ENCODE results near the gene OR8B2. TPM values are rescaled to one million over a fixed set of nuclear protein-coding genes. Genes with fewer than 3 reads are reported as not detected.

Gene OR8B2
- total RNA-seq, 1 experiment from 2014 or later = not detected

DNA sequence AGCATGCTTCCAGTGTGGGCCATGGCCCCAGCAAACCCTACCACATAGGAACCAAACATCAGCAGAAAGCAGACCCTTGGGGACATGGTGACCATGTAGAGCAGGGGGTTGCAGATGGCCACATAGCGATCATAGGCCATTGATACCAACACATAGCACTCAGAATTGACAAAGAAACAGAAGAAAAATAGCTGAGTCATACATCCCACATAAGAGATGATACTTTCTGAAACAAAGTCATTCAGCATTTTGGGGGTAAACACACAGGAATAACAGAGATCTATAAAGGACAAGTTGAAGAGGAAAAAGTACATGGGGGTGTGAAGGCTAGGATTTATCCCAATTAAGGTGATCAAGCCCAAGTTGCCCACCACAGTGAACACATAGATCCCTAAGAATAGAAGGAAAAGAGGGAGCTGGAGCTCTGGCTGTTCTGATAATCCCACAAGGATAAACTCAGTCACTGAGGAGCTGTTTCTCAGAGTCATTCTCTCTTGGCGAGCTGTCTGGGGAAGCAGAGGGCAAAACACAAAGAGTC, 40.2 kb upstream of the OR8B2 start, which contains the start of gene OR8B4:
OR8B4 (minus strand) TSS at position 488 of the 538 bp plus-strand sequence; CDS start at position 488, 0 bp downstream.
- Histone ChIP-seq H3K4me3 (ENCODE audit: low read depth in 2 of 2, low read length in 2 of 2) (no peak within 1 kb of the TSS), H3K9me3 (ENCODE audit: control insufficient read depth, insufficient read depth, low read depth, low read length) (no peaks in the 10 kb centered on the region), H3K4me1 (ENCODE audit: control insufficient read depth, insufficient read depth, low read length) (no peaks in the 10 kb centered on the region), H3K36me3 (ENCODE audit: control insufficient read depth, insufficient read depth, low read length) (no peaks in the 10 kb centered on the region), H3K27ac (ENCODE audit: low read length) (no peak within 1 kb of the TSS), H3K27me3 (ENCODE audit: control insufficient read depth, insufficient read depth, low read length) (peaks cover 4% of the 10 kb centered on the region)
- intact Hi-C loops (cut with micrococcal nuclease; ENCODE audit: unreplicated experiment) = no loop called here
- DNase-seq (ENCODE audit: low read depth, low spot score) (no peak), ATAC-seq (no peak)
- CTCF ChIA-PET = no interaction called here
- in situ Hi-C loops (cut with HindIII; ENCODE audit: low pct_unique_long_range_greater_than_20kb, low sequenced_read_pairs) = no loop called here
- no TSS peak for BruUV-seq (replicated peaks)
- TF ChIP-seq TCF7L2 (IDR thresholded peaks at IDR 0.05; ENCODE audit: low read depth, low read length) = no peak
- TF ChIP-seq, protein P1, sequence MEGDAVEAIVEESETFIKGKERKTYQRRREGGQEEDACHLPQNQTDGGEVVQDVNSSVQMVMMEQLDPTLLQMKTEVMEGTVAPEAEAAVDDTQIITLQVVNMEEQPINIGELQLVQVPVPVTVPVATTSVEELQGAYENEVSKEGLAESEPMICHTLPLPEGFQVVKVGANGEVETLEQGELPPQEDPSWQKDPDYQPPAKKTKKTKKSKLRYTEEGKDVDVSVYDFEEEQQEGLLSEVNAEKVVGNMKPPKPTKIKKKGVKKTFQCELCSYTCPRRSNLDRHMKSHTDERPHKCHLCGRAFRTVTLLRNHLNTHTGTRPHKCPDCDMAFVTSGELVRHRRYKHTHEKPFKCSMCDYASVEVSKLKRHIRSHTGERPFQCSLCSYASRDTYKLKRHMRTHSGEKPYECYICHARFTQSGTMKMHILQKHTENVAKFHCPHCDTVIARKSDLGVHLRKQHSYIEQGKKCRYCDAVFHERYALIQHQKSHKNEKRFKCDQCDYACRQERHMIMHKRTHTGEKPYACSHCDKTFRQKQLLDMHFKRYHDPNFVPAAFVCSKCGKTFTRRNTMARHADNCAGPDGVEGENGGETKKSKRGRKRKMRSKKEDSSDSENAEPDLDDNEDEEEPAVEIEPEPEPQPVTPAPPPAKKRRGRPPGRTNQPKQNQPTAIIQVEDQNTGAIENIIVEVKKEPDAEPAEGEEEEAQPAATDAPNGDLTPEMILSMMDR (IDR thresholded peaks at IDR 0.05) = no peak
- TF ChIP-seq POLR2AphosphoS5 (IDR thresholded peaks at IDR 0.05; ENCODE audit: low read depth, low read length) = no peak
- POLR2A ChIA-PET = no interaction called here

DNA sequence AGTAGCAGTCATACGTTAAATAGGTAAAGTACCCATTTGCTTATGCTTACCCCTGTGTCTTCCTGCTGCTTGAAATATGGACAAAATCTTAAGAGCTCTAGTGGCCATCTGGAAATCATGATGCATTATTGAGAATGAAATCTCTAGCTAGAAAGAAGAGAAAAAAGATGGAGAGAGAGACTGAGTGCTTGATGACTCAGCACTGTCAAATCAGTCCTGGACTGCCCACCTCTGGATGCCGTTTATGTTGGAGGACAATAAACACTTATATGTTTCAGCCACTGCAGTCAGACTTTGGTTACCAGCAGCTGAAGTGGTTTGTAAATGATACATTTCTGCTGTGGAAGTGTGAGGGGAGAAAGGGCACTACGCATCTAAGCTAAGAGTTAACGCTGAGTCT, 36.7 kb upstream of the OR8B2 start:
- Histone ChIP-seq H3K4me3 (ENCODE audit: low read depth in 2 of 2, low read length in 2 of 2) (no peak overlapping the region), H3K36me3 (ENCODE audit: control insufficient read depth, insufficient read depth, low read length) (no peaks in the 10 kb centered on the region), H3K4me1 (ENCODE audit: control insufficient read depth, insufficient read depth, low read length) (no peaks in the 10 kb centered on the region), H3K27me3 (ENCODE audit: control insufficient read depth, insufficient read depth, low read length) (peaks cover 11% of the 10 kb centered on the region), H3K9me3 (ENCODE audit: control insufficient read depth, insufficient read depth, low read depth, low read length) (no peaks in the 10 kb centered on the region), H3K27ac (ENCODE audit: low read length) (no peak overlapping the region)
- BruUV-seq (replicated peaks) = no TSS peak
- ChIA-PET POLR2A (no interaction called here), CTCF (no interaction called here)
- TF ChIP-seq, protein P1 (IDR thresholded peaks at IDR 0.05) = no peak
- TF ChIP-seq SIN3A (IDR thresholded peaks at IDR 0.05; ENCODE audit: borderline replicate concordance, insufficient read depth, low read depth, low read length) (no peak), POLR2AphosphoS5 (IDR thresholded peaks at IDR 0.05; ENCODE audit: low read depth, low read length) (no peak), TCF7L2 (IDR thresholded peaks at IDR 0.05; ENCODE audit: low read depth, low read length) (no peak)
- TF ChIP-seq, protein P2, sequence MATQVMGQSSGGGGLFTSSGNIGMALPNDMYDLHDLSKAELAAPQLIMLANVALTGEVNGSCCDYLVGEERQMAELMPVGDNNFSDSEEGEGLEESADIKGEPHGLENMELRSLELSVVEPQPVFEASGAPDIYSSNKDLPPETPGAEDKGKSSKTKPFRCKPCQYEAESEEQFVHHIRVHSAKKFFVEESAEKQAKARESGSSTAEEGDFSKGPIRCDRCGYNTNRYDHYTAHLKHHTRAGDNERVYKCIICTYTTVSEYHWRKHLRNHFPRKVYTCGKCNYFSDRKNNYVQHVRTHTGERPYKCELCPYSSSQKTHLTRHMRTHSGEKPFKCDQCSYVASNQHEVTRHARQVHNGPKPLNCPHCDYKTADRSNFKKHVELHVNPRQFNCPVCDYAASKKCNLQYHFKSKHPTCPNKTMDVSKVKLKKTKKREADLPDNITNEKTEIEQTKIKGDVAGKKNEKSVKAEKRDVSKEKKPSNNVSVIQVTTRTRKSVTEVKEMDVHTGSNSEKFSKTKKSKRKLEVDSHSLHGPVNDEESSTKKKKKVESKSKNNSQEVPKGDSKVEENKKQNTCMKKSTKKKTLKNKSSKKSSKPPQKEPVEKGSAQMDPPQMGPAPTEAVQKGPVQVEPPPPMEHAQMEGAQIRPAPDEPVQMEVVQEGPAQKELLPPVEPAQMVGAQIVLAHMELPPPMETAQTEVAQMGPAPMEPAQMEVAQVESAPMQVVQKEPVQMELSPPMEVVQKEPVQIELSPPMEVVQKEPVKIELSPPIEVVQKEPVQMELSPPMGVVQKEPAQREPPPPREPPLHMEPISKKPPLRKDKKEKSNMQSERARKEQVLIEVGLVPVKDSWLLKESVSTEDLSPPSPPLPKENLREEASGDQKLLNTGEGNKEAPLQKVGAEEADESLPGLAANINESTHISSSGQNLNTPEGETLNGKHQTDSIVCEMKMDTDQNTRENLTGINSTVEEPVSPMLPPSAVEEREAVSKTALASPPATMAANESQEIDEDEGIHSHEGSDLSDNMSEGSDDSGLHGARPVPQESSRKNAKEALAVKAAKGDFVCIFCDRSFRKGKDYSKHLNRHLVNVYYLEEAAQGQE (IDR thresholded peaks at IDR 0.05; ENCODE audit: insufficient read depth in 1 of 2, low read depth in 2 of 2, low read length in 1 of 2) = no peak
- in situ Hi-C loops (cut with HindIII; ENCODE audit: low pct_unique_long_range_greater_than_20kb, low sequenced_read_pairs) (no loop called here), intact Hi-C loops (cut with micrococcal nuclease; ENCODE audit: unreplicated experiment) (no loop called here)
- ATAC-seq = no peak
- no peak for DNase-seq (ENCODE audit: low read depth, low spot score)

All from Panc1 (cell line).